ENCODE data around the gene PROM2.

Gene PROM2

GRCh38 chr2:95289253-95289652 is 15.0 kb downstream of the PROM2 start:
- Histone ChIP-seq H3K27me3 (ENCODE audit: insufficient read depth, insufficient read length) (no peaks in the 10 kb centered on the region), H3K36me3 (ENCODE audit: insufficient read depth, insufficient read length, low read length) (no peaks in the 10 kb centered on the region), H3K4me1 (ENCODE audit: insufficient read depth, insufficient read length) (peaks cover 7% of the 10 kb centered on the region), H3K9ac (ENCODE audit: insufficient read length, low read depth) (peak overlapping the region; percentile 12), H3K9me3 (ENCODE audit: insufficient read depth, low read length) (peaks cover 23% of the 10 kb centered on the region; the same call in 1 of the 2 replicates), H3K4me3 (ENCODE audit: insufficient read length, low read depth) (no peak overlapping the region)
- TF ChIP-seq YY1 (IDR thresholded peaks at IDR 0.05; ENCODE audit: insufficient read depth, insufficient read length): no peak
- TF ChIP-seq ZNF274 (IDR thresholded peaks at IDR 0.05; ENCODE audit: low read depth, low read length): no peak
- TF ChIP-seq SUZ12 (IDR thresholded peaks at IDR 0.05; ENCODE audit: extremely low read depth, insufficient read depth, insufficient read length): no peak
- no peak for DNase-seq (ENCODE audit: low read depth, low spot score)

- TF ChIP-seq SUZ12 (IDR thresholded peaks at IDR 0.05; ENCODE audit: extremely low read depth, insufficient read depth, insufficient read length) (no peak), YY1 (IDR thresholded peaks at IDR 0.05; ENCODE audit: insufficient read depth, insufficient read length) (no peak), ZNF274 (IDR thresholded peaks at IDR 0.05; ENCODE audit: low read depth, low read length) (no peak)
- Histone ChIP-seq H3K9ac (ENCODE audit: insufficient read length, low read depth) (no peak overlapping the region), H3K9me3 (ENCODE audit: insufficient read depth, low read length) (peaks cover 23% of the 10 kb centered on the region; the same call in 1 of the 2 replicates), H3K36me3 (ENCODE audit: insufficient read depth, insufficient read length, low read length) (no peaks in the 10 kb centered on the region), H3K4me3 (ENCODE audit: insufficient read length, low read depth) (no peak overlapping the region), H3K27me3 (ENCODE audit: insufficient read depth, insufficient read length) (no peaks in the 10 kb centered on the region), H3K4me1 (ENCODE audit: insufficient read depth, insufficient read length) (peaks cover 10% of the 10 kb centered on the region)
- no peak for DNase-seq (ENCODE audit: low read depth, low spot score)
These were observed 17.0 kb downstream of the PROM2 start for GRCh38 chr2:95291222-95291621.

GRCh38 chr2:95292623-95293260 is 18.5 kb downstream of the PROM2 start:
- Histone ChIP-seq H3K4me1 (ENCODE audit: insufficient read depth, insufficient read length) (peaks cover 18% of the 10 kb centered on the region), H3K9ac (ENCODE audit: insufficient read length, low read depth) (no peak overlapping the region), H3K36me3 (ENCODE audit: insufficient read depth, insufficient read length, low read length) (no peaks in the 10 kb centered on the region), H3K27me3 (ENCODE audit: insufficient read depth, insufficient read length) (no peaks in the 10 kb centered on the region), H3K9me3 (ENCODE audit: insufficient read depth, low read length) (peaks cover 23% of the 10 kb centered on the region; the same call in 1 of the 2 replicates), H3K4me3 (ENCODE audit: insufficient read length, low read depth) (no peak overlapping the region)
- TF ChIP-seq YY1 (IDR thresholded peaks at IDR 0.05; ENCODE audit: insufficient read depth, insufficient read length) (no peak), SUZ12 (IDR thresholded peaks at IDR 0.05; ENCODE audit: extremely low read depth, insufficient read depth, insufficient read length) (no peak), ZNF274 (IDR thresholded peaks at IDR 0.05; ENCODE audit: low read depth, low read length) (no peak)
- DNase-seq (ENCODE audit: low read depth, low spot score): no peak

GRCh38 chr2:95294579-95295250 is 20.5 kb downstream of the PROM2 start:
- Histone ChIP-seq H3K27me3 (ENCODE audit: insufficient read depth, insufficient read length) (peaks cover 10% of the 10 kb centered on the region), H3K4me3 (ENCODE audit: insufficient read length, low read depth) (no peak overlapping the region), H3K9ac (ENCODE audit: insufficient read length, low read depth) (no peak overlapping the region), H3K9me3 (ENCODE audit: insufficient read depth, low read length) (peaks cover 23% of the 10 kb centered on the region; the same call in 1 of the 2 replicates), H3K4me1 (ENCODE audit: insufficient read depth, insufficient read length) (peaks cover 21% of the 10 kb centered on the region), H3K36me3 (ENCODE audit: insufficient read depth, insufficient read length, low read length) (no peaks in the 10 kb centered on the region)
- TF ChIP-seq SUZ12 (IDR thresholded peaks at IDR 0.05; ENCODE audit: extremely low read depth, insufficient read depth, insufficient read length) (no peak), ZNF274 (IDR thresholded peaks at IDR 0.05; ENCODE audit: low read depth, low read length) (no peak), YY1 (IDR thresholded peaks at IDR 0.05; ENCODE audit: insufficient read depth, insufficient read length) (no peak)
- no peak for DNase-seq (ENCODE audit: low read depth, low spot score)

- Histone ChIP-seq H3K9me3 (ENCODE audit: insufficient read depth, low read length) (peaks cover 19% of the 10 kb centered on the region; the same call in 1 of the 2 replicates), H3K9ac (ENCODE audit: insufficient read length, low read depth) (no peak overlapping the region), H3K4me3 (ENCODE audit: insufficient read length, low read depth) (no peak overlapping the region), H3K4me1 (ENCODE audit: insufficient read depth, insufficient read length) (peaks cover 21% of the 10 kb centered on the region), H3K27me3 (ENCODE audit: insufficient read depth, insufficient read length) (peaks cover 10% of the 10 kb centered on the region), H3K36me3 (ENCODE audit: insufficient read depth, insufficient read length, low read length) (no peaks in the 10 kb centered on the region)
- TF ChIP-seq SUZ12 (IDR thresholded peaks at IDR 0.05; ENCODE audit: extremely low read depth, insufficient read depth, insufficient read length) (no peak), ZNF274 (IDR thresholded peaks at IDR 0.05; ENCODE audit: low read depth, low read length) (no peak), YY1 (IDR thresholded peaks at IDR 0.05; ENCODE audit: insufficient read depth, insufficient read length) (no peak)
- no peak for DNase-seq (ENCODE audit: low read depth, low spot score)
These were observed 21.1 kb downstream of the PROM2 start for GRCh38 chr2:95295376-95295775.

- Histone ChIP-seq H3K27me3 (ENCODE audit: insufficient read depth, insufficient read length) (peaks cover 10% of the 10 kb centered on the region), H3K4me3 (ENCODE audit: insufficient read length, low read depth) (no peak overlapping the region), H3K4me1 (ENCODE audit: insufficient read depth, insufficient read length) (peaks cover 21% of the 10 kb centered on the region), H3K9me3 (ENCODE audit: insufficient read depth, low read length) (peaks cover 13% of the 10 kb centered on the region; the same call in 1 of the 2 replicates), H3K36me3 (ENCODE audit: insufficient read depth, insufficient read length, low read length) (no peaks in the 10 kb centered on the region), H3K9ac (ENCODE audit: insufficient read length, low read depth) (no peak overlapping the region)
- TF ChIP-seq YY1 (IDR thresholded peaks at IDR 0.05; ENCODE audit: insufficient read depth, insufficient read length) (no peak), SUZ12 (IDR thresholded peaks at IDR 0.05; ENCODE audit: extremely low read depth, insufficient read depth, insufficient read length) (no peak), ZNF274 (IDR thresholded peaks at IDR 0.05; ENCODE audit: low read depth, low read length) (no peak)
- DNase-seq (ENCODE audit: low read depth, low spot score): no peak
These were observed 21.8 kb downstream of the PROM2 start for GRCh38 chr2:95296011-95296410.

GRCh38 chr2:95296880-95297487 is 22.7 kb downstream of the PROM2 start, which contains the start of gene KCNIP3:
Gene KCNIP3 (plus strand): TSS chr2:95297347. CDS start chr2:95297439, 92 bp downstream.
- H3K36me3 ChIP-seq (ENCODE audit: insufficient read depth, insufficient read length, low read length): no peaks in the 10 kb centered on the region
- H3K27me3 ChIP-seq (ENCODE audit: insufficient read depth, insufficient read length): peaks cover 10% of the 10 kb centered on the region
- peaks cover 5% of the 10 kb centered on the region; the same call in 1 of the 2 replicates for H3K9me3 ChIP-seq (ENCODE audit: insufficient read depth, low read length)
- peaks cover 21% of the 10 kb centered on the region for H3K4me1 ChIP-seq (ENCODE audit: insufficient read depth, insufficient read length)
- no peak for TF ChIP-seq YY1 (IDR thresholded peaks at IDR 0.05; ENCODE audit: insufficient read depth, insufficient read length)
- TF ChIP-seq ZNF274 (IDR thresholded peaks at IDR 0.05; ENCODE audit: low read depth, low read length): no peak
- peak within 1 kb of the TSS; percentile 27 for H3K9ac ChIP-seq (ENCODE audit: insufficient read length, low read depth)
- no peak within 1 kb of the TSS for H3K4me3 ChIP-seq (ENCODE audit: insufficient read length, low read depth)
- DNase-seq (ENCODE audit: low read depth, low spot score): no peak

All from NT2/D1 (cell line).